ENCODE data around the gene PDE4D. TPM values are rescaled to one million over a fixed set of nuclear protein-coding genes. Genes with fewer than 3 reads are reported as not detected.

PDE4D gene
- total and polyA plus RNA-seq, 2 of the 4 experiments (the other 2 are of a cell fraction): 1.4 to 7.9 TPM

DNA sequence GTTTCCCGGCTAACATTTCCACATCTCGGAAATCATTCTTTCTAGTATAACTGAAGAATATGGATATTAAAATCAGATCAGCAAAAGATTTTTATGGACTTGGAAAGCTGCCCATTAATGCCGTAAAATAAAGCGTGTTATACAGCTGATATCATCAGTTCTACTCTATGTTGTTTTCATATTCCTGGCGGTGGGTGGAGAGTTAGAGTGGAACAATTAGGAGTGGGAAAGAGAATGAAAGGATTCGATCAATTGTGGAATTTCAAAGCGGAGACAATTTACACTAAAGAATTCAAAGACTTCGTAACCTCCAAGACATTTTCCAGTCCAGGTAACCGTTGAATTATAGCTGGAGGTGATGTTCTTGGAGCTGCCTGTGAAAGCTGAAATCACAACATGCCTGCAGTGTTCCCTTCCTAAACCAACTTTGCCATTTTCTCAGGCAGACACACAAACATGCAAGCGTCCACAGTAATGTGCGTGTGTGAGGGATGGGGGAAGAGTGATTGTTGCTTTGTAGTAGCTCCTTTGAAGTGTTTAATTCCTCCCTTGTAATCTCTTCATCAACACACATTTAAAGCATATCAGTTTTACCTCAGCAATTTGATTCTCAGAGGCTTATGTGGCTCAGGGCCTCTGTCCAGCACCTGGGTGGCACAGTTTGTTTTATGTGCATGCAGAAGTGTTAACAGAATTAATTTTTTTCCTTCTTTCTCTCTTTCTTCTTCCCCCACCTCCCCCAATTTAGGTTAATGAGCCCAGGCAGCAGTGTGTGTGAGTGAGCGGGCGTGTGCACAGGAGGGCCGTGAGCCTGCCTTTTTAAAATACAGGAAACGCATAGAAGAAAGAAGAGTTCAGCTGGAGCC, 766.6 kb downstream of the PDE4D start (continued):
- TF ChIP-seq, protein P1, sequence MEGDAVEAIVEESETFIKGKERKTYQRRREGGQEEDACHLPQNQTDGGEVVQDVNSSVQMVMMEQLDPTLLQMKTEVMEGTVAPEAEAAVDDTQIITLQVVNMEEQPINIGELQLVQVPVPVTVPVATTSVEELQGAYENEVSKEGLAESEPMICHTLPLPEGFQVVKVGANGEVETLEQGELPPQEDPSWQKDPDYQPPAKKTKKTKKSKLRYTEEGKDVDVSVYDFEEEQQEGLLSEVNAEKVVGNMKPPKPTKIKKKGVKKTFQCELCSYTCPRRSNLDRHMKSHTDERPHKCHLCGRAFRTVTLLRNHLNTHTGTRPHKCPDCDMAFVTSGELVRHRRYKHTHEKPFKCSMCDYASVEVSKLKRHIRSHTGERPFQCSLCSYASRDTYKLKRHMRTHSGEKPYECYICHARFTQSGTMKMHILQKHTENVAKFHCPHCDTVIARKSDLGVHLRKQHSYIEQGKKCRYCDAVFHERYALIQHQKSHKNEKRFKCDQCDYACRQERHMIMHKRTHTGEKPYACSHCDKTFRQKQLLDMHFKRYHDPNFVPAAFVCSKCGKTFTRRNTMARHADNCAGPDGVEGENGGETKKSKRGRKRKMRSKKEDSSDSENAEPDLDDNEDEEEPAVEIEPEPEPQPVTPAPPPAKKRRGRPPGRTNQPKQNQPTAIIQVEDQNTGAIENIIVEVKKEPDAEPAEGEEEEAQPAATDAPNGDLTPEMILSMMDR (conservative IDR thresholded peaks at IDR 0.05; ENCODE audit: low read depth, low read length): no peak

Data from IMR-90 (cell line).